H1 (cell line): Measurements from ENCODE around the gene PPM1N. TPM values are rescaled to one million over a fixed set of nuclear protein-coding genes. Genes with fewer than 3 reads are reported as not detected.

Experiments
- CTCF ChIA-PET: fragments of 300-600 bp; sonication (Branson Sonifier 250); formaldehyde crosslinking; loops from one replicate; lab custom pipeline; 2021; ENCODE audit not compliant: partially characterized antibody; lab: Charles Lee
- POLR2A ChIA-PET: fragments of 300-600 bp; sonication (Branson Sonifier 250); formaldehyde crosslinking; loops from one replicate; lab custom pipeline; 2021; ENCODE audit warnings: inconsistent platforms; ENCODE audit not compliant: partially characterized antibody; lab: Charles Lee
- DNase-seq, 2 experiments: peaks; one replicate each; pipeline versions ENCODE4 v3.0.0 to v3.0.0-alpha.2; 2010 to 2022; ENCODE audit warnings: low spot score in 2 of 2, low read depth in 1 of 2, mixed read lengths in 1 of 2
- FAIRE-seq: peaks from 2 replicates; lab custom pipeline; 2011; peaks lifted over from hg19 to GRCh38; lab: Jason Lieb, UNC
- H2AFZ ChIP-seq: 2 replicates; pipeline ENCODE4 v1.8.1; 2012; ENCODE audit warnings: low read length, inconsistent platforms
- H2AK5ac ChIP-seq: 2 replicates; pipeline ENCODE4 v1.6.1; 2013; ENCODE audit warnings: low read depth, low read length
- H2BK120ac ChIP-seq: replicated peaks from 2 replicates; pipeline ENCODE3; 2013; ENCODE audit warnings: low read depth, low read length, inconsistent platforms
- H2BK12ac ChIP-seq: 2 replicates; pipeline ENCODE4 v1.6.1; 2013; ENCODE audit warnings: low read depth, low read length
- H2BK15ac ChIP-seq: 2 replicates; pipeline ENCODE4 v1.6.1; 2013; ENCODE audit warnings: low read length
- H2BK20ac ChIP-seq: 2 replicates; pipeline ENCODE4 v1.6.1; 2013; ENCODE audit warnings: low read length
- H2BK5ac ChIP-seq: 2 replicates; pipeline ENCODE4 v1.6.1; 2013; ENCODE audit warnings: low read depth, low read length
- H3K14ac ChIP-seq: 2 replicates; pipeline ENCODE4 v1.6.1; 2013; ENCODE audit warnings: inconsistent platforms; ENCODE audit not compliant: insufficient read length
- H3K18ac ChIP-seq: 2 replicates; pipeline ENCODE4 v1.6.1; 2013; ENCODE audit warnings: low read length; ENCODE audit errors: extremely low read depth
- H3K23ac ChIP-seq: 2 replicates; pipeline ENCODE4 v1.6.1; 2013; ENCODE audit warnings: inconsistent platforms; ENCODE audit not compliant: insufficient read length
- H3K23me2 ChIP-seq: 2 replicates; pipeline ENCODE4 v1.6.1; 2013; ENCODE audit warnings: low read depth, low read length
- H3K27ac ChIP-seq: 2 replicates; pipeline ENCODE4 v1.6.1; 2011; ENCODE audit warnings: low read depth, low read length, inconsistent platforms
- H3K27me3 ChIP-seq, 4 experiments: replicated peaks in 1 of 4; 1 replicate in 1 of 4; 2 replicates in 3 of 4; pipeline versions ENCODE4 v1.6.1 to v1.8.1; 2011 to 2013; ENCODE audit warnings: low read length in 3 of 4, mild to moderate bottlenecking in 3 of 4, inconsistent platforms in 2 of 4, mixed read lengths in 2 of 4, moderate library complexity in 1 of 4; ENCODE audit not compliant: control insufficient read depth in 3 of 4, insufficient read depth in 3 of 4; ENCODE audit errors: extremely low read depth in 1 of 4
- H3K36me3 ChIP-seq, 4 experiments: 2 replicates each; pipeline versions ENCODE4 v1.6.1 to v1.8.1; 2011 to 2013; ENCODE audit warnings: mild to moderate bottlenecking in 4 of 4, low read length in 3 of 4, moderate library complexity in 2 of 4, control low read depth in 1 of 4, inconsistent platforms in 1 of 4; ENCODE audit not compliant: insufficient read depth in 4 of 4, control insufficient read depth in 2 of 4
- H3K4ac ChIP-seq: replicated peaks from 2 replicates; pipeline ENCODE3; 2013; ENCODE audit warnings: low read length, low read depth, mixed read lengths, inconsistent platforms; ENCODE audit not compliant: insufficient read length
- H3K4me1 ChIP-seq, 4 experiments: replicated peaks in 1 of 4; 1 replicate in 1 of 4; 2 replicates in 3 of 4; pipeline versions ENCODE4 v1.6.1 to v1.8.1; 2011 to 2013; ENCODE audit warnings: low read length in 3 of 4, inconsistent platforms in 2 of 4, mixed read lengths in 1 of 4; ENCODE audit not compliant: insufficient read depth in 4 of 4, control insufficient read depth in 3 of 4
- H3K4me2 ChIP-seq, 2 experiments: 2 replicates each; pipeline versions ENCODE4 v1.6.1 to v1.8.1; 2011 to 2013; ENCODE audit warnings: low read depth in 2 of 2, low read length in 2 of 2, control low read depth in 1 of 2, inconsistent platforms in 1 of 2, mild to moderate bottlenecking in 1 of 2; ENCODE audit not compliant: insufficient read depth in 1 of 2
- H3K4me3 ChIP-seq, 4 experiments: fragments of 200-600, 300-600 bp in 1 of 4; sonication (generic), shearing (Covaris generic), sonication (Bioruptor Twin) in 1 of 4; 2 replicates each; pipeline versions ENCODE4 v1.5.1 to v1.8.1; 2011 to 2016; ENCODE audit warnings: low read length in 4 of 4, low read depth in 3 of 4, control low read depth in 2 of 4, inconsistent platforms in 2 of 4, mild to moderate bottlenecking in 2 of 4, mixed read lengths in 1 of 4, moderate library complexity in 1 of 4; ENCODE audit not compliant: insufficient read depth in 2 of 4; ENCODE audit errors: extremely low read depth in 1 of 4
- H3K56ac ChIP-seq: replicated peaks from 2 replicates; pipeline ENCODE3; 2013; ENCODE audit warnings: low read depth, mild to moderate bottlenecking, mixed read lengths, low read length, inconsistent platforms; ENCODE audit not compliant: insufficient read length
- H3K79me1 ChIP-seq: 2 replicates; pipeline ENCODE4 v1.6.1; 2013; ENCODE audit warnings: low read depth, low read length, control low read depth
- H3K79me2 ChIP-seq, 2 experiments: 2 replicates each; pipeline versions ENCODE4 v1.6.1 to v1.8.1; 2012 to 2013; ENCODE audit warnings: low read length in 2 of 2, mild to moderate bottlenecking in 2 of 2, inconsistent platforms in 1 of 2; ENCODE audit not compliant: insufficient read depth in 2 of 2, control insufficient read depth in 1 of 2
- H3K9ac ChIP-seq, 4 experiments: replicated peaks in 1 of 4; 1 replicate in 1 of 4; 2 replicates in 3 of 4; pipeline versions ENCODE4 v1.6.1 to v1.8.1; 2011 to 2013; ENCODE audit warnings: low read depth in 3 of 4, low read length in 3 of 4, control low read depth in 2 of 4, mild to moderate bottlenecking in 2 of 4, moderate library complexity in 2 of 4, inconsistent platforms in 1 of 4; ENCODE audit errors: extremely low read depth in 1 of 4
- H3K9me3 ChIP-seq, 2 experiments: 2 replicates each; pipeline versions ENCODE4 v1.6.1 to v1.8.1; 2012 to 2013; ENCODE audit warnings: mild to moderate bottlenecking in 2 of 2, moderate library complexity in 2 of 2, control low read depth in 1 of 2, inconsistent platforms in 1 of 2, low read depth in 1 of 2, low read length in 1 of 2, mixed read lengths in 1 of 2; ENCODE audit not compliant: insufficient read depth in 2 of 2
- H4K20me1 ChIP-seq, 2 experiments: replicated peaks in 1 of 2; 2 replicates each; pipeline versions ENCODE3 to v1.8.1; 2011 to 2013; ENCODE audit warnings: inconsistent platforms in 2 of 2, low read length in 2 of 2, mild to moderate bottlenecking in 1 of 2; ENCODE audit not compliant: insufficient read depth in 2 of 2, control insufficient read depth in 1 of 2
- H4K5ac ChIP-seq: 2 replicates; pipeline ENCODE4 v1.6.1; 2013; ENCODE audit warnings: low read length, low read depth, mixed read lengths, inconsistent platforms; ENCODE audit not compliant: insufficient read length
- H4K8ac ChIP-seq: 2 replicates; pipeline ENCODE4 v1.8.0; 2013; ENCODE audit warnings: mild to moderate bottlenecking, moderate library complexity, low read length, inconsistent platforms; ENCODE audit not compliant: insufficient read depth; ENCODE audit errors: extremely low read depth
- H4K91ac ChIP-seq: replicated peaks from 2 replicates; pipeline ENCODE3; 2013; ENCODE audit warnings: low read length, mixed read lengths, inconsistent platforms; ENCODE audit not compliant: insufficient read length
- PHF8 ChIP-seq: fragments of 200-600 bp; sonication (generic); conservative IDR thresholded peaks from 2 replicates; pipeline ENCODE4 v1.7.1; 2012; ENCODE audit warnings: low read depth, mild to moderate bottlenecking, inconsistent platforms, low read length, moderate library complexity
- SIX5 ChIP-seq: IDR thresholded peaks from 2 replicates; pipeline ENCODE4 v1.6.1; 2011; ENCODE audit warnings: mild to moderate bottlenecking, low read depth, low read length
- SP4 ChIP-seq: IDR thresholded peaks from 2 replicates; pipeline ENCODE4 v1.6.1; 2012; ENCODE audit warnings: low read length, inconsistent platforms
- SRF ChIP-seq: IDR thresholded peaks from 2 replicates; pipeline ENCODE4 v1.6.1; 2011; ENCODE audit warnings: mild to moderate bottlenecking, low read depth, low read length, moderate library complexity
- WGBS, 2 experiments: shearing (Covaris generic) in 1 of 2; methylation state at CpG; one replicate each; pipeline versions ENCODE4 v1.1.6 to v1.1.7; 2013 to 2015; ENCODE audit warnings: low lambda C conversion rate in 2 of 2, mixed read lengths in 2 of 2, inconsistent platforms in 1 of 2, low coverage in 1 of 2, missing lambda C conversion rate in 1 of 2; ENCODE audit not compliant: insufficient replicate concordance in 2 of 2, insufficient coverage in 1 of 2, insufficient read length in 1 of 2; ENCODE audit errors: extremely low coverage in 1 of 2, missing lambda C conversion rate in 1 of 2; 5-methylcytosine and 5-hydroxymethylcytosine counted together
- polyA plus RNA-seq, 7 experiments: library from polyadenylated mRNA; depleted of rRNA in 3 of 7; stranded (reverse) in 5 of 7; unstranded in 2 of 7; fragments of >200 nt in 5 of 7; fragments of 200-250 nt in 2 of 7; gene quantifications; 1 replicate in 5 of 7; 2 replicates in 1 of 7; 4 replicates in 1 of 7; pipeline versions ENCODE4 v1.2.1 to v1.2.3, GENCODE V29; 2011 to 2013; ENCODE audit warnings: missing spikeins in 2 of 7, mixed read lengths in 2 of 7
- total RNA-seq: library from RNA; stranded (reverse); fragmentation: NEBNext Ultra II Directional; extraction: Animal tissue kit (Norgen Biotek cat#: 25700); gene quantifications from 2 replicates; pipeline ENCODE4 v1.2.1, GENCODE V29; 2021

Gene PPM1N
- total and polyA plus RNA-seq, 2 of the 8 experiments (the other 6 are each of a cell fraction or from before 2014, with no cell fraction given) = 12.2 to 14.4 TPM

GRCh38 chr19:45542234-45542668, 44.0 kb downstream of the PPM1N start:
- no peak overlapping the region for H2BK120ac ChIP-seq
- CTCF ChIA-PET = interaction anchor here (1.2 to 2.0 kb wide), 4 partner anchors 13 to 57 kb away, joined by 4 to 5 read pairs (median 4); no protein-coding TSS in a partner anchor
- no peak overlapping the region for H3K18ac ChIP-seq
- DNase-seq = no peak
- H3K23ac ChIP-seq = no peak overlapping the region
- H3K4me2 ChIP-seq = no peak overlapping the region
- H2AFZ ChIP-seq = no peak overlapping the region
- no peak overlapping the region for H3K4ac ChIP-seq
- no peak overlapping the region for H3K56ac ChIP-seq
- H3K9ac ChIP-seq = no peak overlapping the region
- no peaks in the 10 kb centered on the region for H3K79me2 ChIP-seq
- H3K14ac ChIP-seq = no peak overlapping the region
- H2BK20ac ChIP-seq = 0 out of 2 replicates have a peak overlapping the region, but pooled peaks have one; percentile 72
- H3K4me3 ChIP-seq = no peak overlapping the region
- no peak for FAIRE-seq
- H4K5ac ChIP-seq = no peak overlapping the region
- H2BK5ac ChIP-seq = no peak overlapping the region
- WGBS, 2 experiments = 89% methylated on average over 7 of the region's 7 CpGs; no CpG with 5 or more reads in 1 of the 2 experiments
- no peak overlapping the region for H2BK15ac ChIP-seq
- H4K8ac ChIP-seq = no peak overlapping the region; the same call in 1 of the 2 replicates
- no peak overlapping the region for H4K91ac ChIP-seq
- POLR2A ChIA-PET = interaction anchor here (3.2 kb wide), 1 partner anchor 14 kb away, joined by 16 read pairs; no protein-coding TSS in a partner anchor
- no peaks in the 10 kb centered on the region for H4K20me1 ChIP-seq
- 0 out of 2 replicates have a peak overlapping the region, but pooled peaks have one; percentile 39 for H2BK12ac ChIP-seq
- H3K36me3 ChIP-seq = no peaks in the 10 kb centered on the region
- H2AK5ac ChIP-seq = no peak overlapping the region
- H3K9me3 ChIP-seq = no peaks in the 10 kb centered on the region
- H3K23me2 ChIP-seq = no peaks in the 10 kb centered on the region
- H3K4me1 ChIP-seq = no peaks in the 10 kb centered on the region
- H3K27me3 ChIP-seq = no peaks in the 10 kb centered on the region
- no peaks in the 10 kb centered on the region for H3K79me1 ChIP-seq
- TF ChIP-seq SIX5 = no peak
- TF ChIP-seq SRF = no peak
- TF ChIP-seq PHF8 = no peak
- TF ChIP-seq SP4 = no peak
- H3K27ac ChIP-seq = no peak overlapping the region
